ENCODE data around the gene STX16. TPM values are rescaled to one million over a fixed set of nuclear protein-coding genes. Genes with fewer than 3 reads are reported as not detected.

STX16 gene
- total and polyA plus RNA-seq, 2 donors, result 47.9 to 53.1 TPM

- no peak for DNase-seq (ENCODE audit: extremely low spot score)
- WGBS, result 70% methylated on average over 29 of the region's 29 CpGs
- Histone ChIP-seq H3K4me3 (ENCODE audit: low read depth, low read length) (no peak overlapping the region), H3K27ac (ENCODE audit: low read depth) (no peak overlapping the region), H3K4me1 (ENCODE audit: insufficient read depth) (no peaks in the 10 kb centered on the region), H3K36me3 (ENCODE audit: insufficient read depth) (no peaks in the 10 kb centered on the region)
Measured at GRCh38 chr20:58623579-58624473, 27.3 kb upstream of the STX16 start.

- DNase-seq (ENCODE audit: extremely low spot score), result no peak
- H3K36me3 ChIP-seq (ENCODE audit: insufficient read depth), result no peaks in the 10 kb centered on the region
- H3K4me3 ChIP-seq (ENCODE audit: low read depth, low read length), result no peak overlapping the region
- WGBS, result 93% methylated on average over 10 of the region's 10 CpGs
- no peak overlapping the region for H3K27ac ChIP-seq (ENCODE audit: low read depth)
- H3K4me1 ChIP-seq (ENCODE audit: insufficient read depth), result no peaks in the 10 kb centered on the region
Measured at GRCh38 chr20:58624687-58625086, 26.4 kb upstream of the STX16 start.

DNA sequence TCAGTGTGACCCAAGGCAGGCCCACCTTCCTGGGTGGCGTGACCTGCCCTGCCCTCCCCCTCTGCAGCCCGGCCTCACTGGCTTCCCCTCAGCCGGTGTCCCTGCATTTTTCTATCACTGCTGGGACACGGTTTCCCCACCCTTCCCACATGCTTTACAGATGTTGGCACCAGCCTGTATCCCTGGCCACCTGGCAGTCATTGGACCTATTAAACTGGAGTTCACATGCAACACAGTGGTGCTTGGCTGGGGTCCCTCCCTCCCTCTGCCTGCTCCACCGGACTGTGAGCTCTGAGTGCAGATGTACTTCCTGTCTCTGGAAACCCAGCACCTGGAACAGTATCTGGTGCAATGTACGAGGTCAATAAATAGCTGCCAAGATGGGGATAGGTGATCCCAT, 25.5 kb upstream of the STX16 start:
- DNase-seq (ENCODE audit: extremely low spot score), result no peak
- Histone ChIP-seq H3K36me3 (ENCODE audit: insufficient read depth) (no peaks in the 10 kb centered on the region), H3K27ac (ENCODE audit: low read depth) (no peak overlapping the region), H3K4me3 (ENCODE audit: low read depth, low read length) (no peak overlapping the region), H3K4me1 (ENCODE audit: insufficient read depth) (no peaks in the 10 kb centered on the region)
- 80% methylated on average over 6 of the region's 6 CpGs for WGBS

GRCh38 chr20:58626051-58626450, 25.0 kb upstream of the STX16 start:
- Histone ChIP-seq H3K4me3 (ENCODE audit: low read depth, low read length) (no peak overlapping the region), H3K4me1 (ENCODE audit: insufficient read depth) (no peaks in the 10 kb centered on the region), H3K27ac (ENCODE audit: low read depth) (no peak overlapping the region), H3K36me3 (ENCODE audit: insufficient read depth) (no peaks in the 10 kb centered on the region)
- DNase-seq (ENCODE audit: extremely low spot score), result no peak
- 81% methylated on average over 4 of the region's 4 CpGs for WGBS

DNA sequence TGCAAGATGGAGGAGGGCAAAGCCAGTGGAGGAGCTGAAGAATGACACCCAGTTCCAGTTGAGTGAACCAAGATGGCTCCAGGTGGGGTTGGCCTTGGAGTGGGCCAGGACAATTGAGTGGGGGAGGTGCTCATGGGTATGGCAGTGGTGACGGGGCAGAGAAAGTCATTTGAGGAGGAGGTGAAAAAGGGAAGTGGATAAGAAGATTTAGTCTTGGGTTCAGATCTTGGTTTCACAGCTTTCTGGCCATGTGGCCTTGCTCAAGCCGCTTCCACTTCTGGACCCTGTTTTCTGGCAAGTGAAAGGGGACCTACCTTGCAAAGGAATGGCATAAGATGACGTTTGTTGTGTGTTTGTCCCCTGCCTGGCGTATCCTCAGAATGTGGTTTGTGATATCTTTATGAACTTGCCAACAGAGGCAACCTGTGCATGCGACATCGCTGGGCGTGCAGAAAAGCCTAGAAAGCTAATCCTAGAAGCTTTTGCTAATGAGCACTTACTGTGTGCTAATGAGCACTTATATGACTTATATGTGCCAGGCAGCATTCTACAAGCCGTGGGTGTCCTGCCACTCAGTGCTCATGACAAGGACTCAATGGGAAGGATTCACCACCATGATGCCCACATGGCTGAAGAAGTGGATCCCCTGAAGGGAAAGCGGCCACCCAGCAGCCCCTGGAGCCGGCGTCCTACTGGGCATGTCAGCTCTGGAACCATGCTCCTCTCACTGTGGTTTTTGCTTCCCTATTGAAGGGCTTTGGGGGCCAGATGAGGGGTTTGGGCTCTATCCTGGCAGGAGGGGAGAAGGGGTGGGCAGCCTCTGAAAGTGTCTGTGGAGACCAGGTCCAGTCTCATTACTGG, 23.6 kb upstream of the STX16 start:
- Histone ChIP-seq H3K4me3 (ENCODE audit: low read depth, low read length) (no peak overlapping the region), H3K27ac (ENCODE audit: low read depth) (no peak overlapping the region), H3K36me3 (ENCODE audit: insufficient read depth) (no peaks in the 10 kb centered on the region), H3K4me1 (ENCODE audit: insufficient read depth) (no peaks in the 10 kb centered on the region)
- DNase-seq (ENCODE audit: extremely low spot score), result no peak
- 94% methylated on average over 11 of the region's 11 CpGs for WGBS

DNA sequence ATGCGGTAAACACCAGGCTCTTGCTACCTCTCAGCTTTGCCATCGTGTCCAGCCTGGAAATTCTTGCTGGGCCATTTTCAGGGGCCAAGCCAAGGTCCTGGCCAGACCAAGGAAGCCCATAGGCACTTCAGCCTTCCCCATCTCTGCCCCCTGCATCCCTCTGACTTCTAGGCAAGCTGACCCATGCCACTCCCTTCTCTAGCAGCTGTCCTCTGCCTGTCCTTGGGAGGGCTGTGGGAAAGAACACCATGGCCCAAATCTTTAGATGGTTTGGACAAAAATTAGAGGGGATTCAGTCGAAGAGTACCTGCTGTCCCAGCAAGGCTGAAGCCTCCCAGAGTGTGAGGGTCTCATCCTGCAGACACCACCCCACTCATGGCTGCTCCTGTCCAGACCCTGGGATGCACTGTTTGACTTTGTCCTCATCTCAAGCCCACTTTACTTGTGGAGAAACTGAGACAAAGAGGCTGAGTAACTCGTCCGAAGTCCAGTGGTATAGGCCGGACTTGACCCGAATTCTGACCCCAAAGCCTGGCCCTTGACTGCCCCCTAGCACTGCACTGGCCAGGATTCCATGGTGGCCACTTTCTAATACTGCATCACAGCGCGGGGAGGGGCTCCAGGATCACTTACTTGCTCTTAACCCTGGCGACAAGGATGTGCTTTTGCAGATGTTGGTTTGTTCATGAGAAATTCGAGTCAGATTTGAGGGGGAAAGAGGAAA, 22.4 kb upstream of the STX16 start:
- 87% methylated on average over 11 of the region's 11 CpGs for WGBS
- H3K4me1 ChIP-seq (ENCODE audit: insufficient read depth), result no peaks in the 10 kb centered on the region
- H3K27ac ChIP-seq (ENCODE audit: low read depth), result no peak overlapping the region
- H3K36me3 ChIP-seq (ENCODE audit: insufficient read depth), result no peaks in the 10 kb centered on the region
- no peak for DNase-seq (ENCODE audit: extremely low spot score)
- H3K4me3 ChIP-seq (ENCODE audit: low read depth, low read length), result no peak overlapping the region

DNA sequence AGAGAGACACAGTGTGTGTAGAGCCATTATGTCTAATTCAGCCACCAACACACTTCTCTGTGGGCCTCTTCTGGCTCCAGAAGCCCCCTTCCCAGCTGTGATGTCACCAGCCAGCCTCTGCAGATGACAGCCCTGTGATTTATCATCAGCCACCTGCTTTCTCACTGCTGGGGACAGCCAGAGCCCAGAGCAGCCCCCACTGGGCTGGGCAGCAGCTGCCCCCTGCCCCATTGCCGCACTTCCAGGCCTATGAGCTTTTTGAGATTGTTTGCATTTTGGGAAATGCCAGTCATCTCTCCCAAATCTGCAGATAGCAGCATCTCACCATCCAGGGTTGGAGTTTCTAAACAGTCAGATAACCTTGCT, 21.9 kb upstream of the STX16 start:
- H3K36me3 ChIP-seq (ENCODE audit: insufficient read depth), result no peaks in the 10 kb centered on the region
- no peak overlapping the region for H3K4me3 ChIP-seq (ENCODE audit: low read depth, low read length)
- H3K27ac ChIP-seq (ENCODE audit: low read depth), result no peak overlapping the region
- H3K4me1 ChIP-seq (ENCODE audit: insufficient read depth), result no peaks in the 10 kb centered on the region
- DNase-seq (ENCODE audit: extremely low spot score), result no peak
- 70% methylated on average over 1 of the region's 1 CpG for WGBS

DNA sequence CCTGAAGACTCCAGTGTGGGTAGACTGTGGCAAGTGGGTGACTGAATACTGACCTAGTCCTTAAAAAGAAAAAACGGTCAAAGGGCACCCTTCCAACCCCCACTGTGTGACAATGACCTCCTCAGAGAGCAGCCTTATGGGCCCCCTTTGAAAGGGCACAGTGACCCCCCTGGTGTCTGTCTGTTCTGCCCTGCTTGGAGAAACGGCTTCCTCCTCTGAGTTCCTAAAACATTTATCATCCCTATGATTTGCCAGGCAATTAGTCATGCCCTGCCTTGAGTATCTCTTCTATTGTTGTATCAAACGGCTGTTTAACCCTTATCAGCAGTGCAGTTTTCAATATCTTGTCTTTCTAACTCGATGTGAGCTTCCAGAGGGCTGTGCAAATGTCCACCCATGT, 21.0 kb upstream of the STX16 start:
- 30% methylated on average over 4 of the region's 4 CpGs for WGBS
- DNase-seq (ENCODE audit: extremely low spot score), result no peak
- Histone ChIP-seq H3K27ac (ENCODE audit: low read depth) (no peak overlapping the region), H3K4me1 (ENCODE audit: insufficient read depth) (no peaks in the 10 kb centered on the region), H3K4me3 (ENCODE audit: low read depth, low read length) (no peak overlapping the region), H3K36me3 (ENCODE audit: insufficient read depth) (no peaks in the 10 kb centered on the region)

DNA sequence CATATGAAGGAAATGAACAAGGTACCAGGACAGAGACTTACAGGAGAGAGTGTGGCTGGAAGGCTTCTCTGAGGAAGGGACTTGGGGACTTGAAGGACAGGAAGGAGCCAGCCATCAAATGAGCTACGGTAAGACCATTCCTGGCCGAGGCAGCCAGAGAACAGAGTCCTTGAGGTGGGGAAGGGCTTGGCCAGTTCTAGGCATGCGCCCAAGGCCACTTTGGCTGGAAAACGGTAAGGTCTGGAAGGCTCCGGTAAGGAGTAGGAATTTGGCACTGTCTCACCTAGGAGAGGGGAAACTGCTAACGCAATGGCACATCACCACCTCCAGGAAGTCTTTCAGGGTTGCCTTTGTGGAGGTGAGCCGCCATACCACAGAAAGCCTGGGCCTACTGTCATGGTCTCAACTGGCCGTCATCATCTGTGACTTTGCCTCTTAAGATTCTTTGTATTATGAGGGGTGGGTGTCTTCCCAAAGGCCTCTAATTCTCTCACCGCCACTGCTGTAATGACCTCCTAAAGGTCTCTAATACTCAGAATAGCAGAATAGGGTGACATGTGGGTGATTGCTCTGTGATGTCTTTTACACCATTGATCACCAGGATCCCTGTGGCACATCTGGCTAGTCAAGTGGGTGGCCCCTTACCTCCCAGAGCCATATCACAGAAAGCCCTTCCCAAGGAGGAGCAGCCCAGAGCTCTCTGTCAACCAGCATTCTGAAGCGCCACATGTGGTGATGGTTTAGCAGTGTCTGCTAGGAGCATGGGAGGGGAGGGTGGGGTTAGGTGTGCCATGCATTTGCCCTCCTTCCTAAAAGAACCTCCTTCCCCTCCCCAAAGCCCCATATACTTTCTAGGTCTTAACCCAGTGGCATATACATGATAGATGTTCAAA, 17.7 kb upstream of the STX16 start:
- no peak overlapping the region for H3K4me3 ChIP-seq (ENCODE audit: low read depth, low read length)
- WGBS, result 98% methylated on average over 10 of the region's 10 CpGs
- H3K36me3 ChIP-seq (ENCODE audit: insufficient read depth), result no peaks in the 10 kb centered on the region
- DNase-seq (ENCODE audit: extremely low spot score), result no peak
- H3K27ac ChIP-seq (ENCODE audit: low read depth), result no peak overlapping the region
- H3K4me1 ChIP-seq (ENCODE audit: insufficient read depth), result no peaks in the 10 kb centered on the region

GRCh38 chr20:58634059-58634458, 17.0 kb upstream of the STX16 start:
- no peaks in the 10 kb centered on the region for H3K36me3 ChIP-seq (ENCODE audit: insufficient read depth)
- no peak for DNase-seq (ENCODE audit: extremely low spot score)
- H3K4me3 ChIP-seq (ENCODE audit: low read depth, low read length), result no peak overlapping the region
- no peaks in the 10 kb centered on the region for H3K4me1 ChIP-seq (ENCODE audit: insufficient read depth)
- WGBS, result 90% methylated on average over 17 of the region's 17 CpGs
- H3K27ac ChIP-seq (ENCODE audit: low read depth), result no peak overlapping the region

DNA sequence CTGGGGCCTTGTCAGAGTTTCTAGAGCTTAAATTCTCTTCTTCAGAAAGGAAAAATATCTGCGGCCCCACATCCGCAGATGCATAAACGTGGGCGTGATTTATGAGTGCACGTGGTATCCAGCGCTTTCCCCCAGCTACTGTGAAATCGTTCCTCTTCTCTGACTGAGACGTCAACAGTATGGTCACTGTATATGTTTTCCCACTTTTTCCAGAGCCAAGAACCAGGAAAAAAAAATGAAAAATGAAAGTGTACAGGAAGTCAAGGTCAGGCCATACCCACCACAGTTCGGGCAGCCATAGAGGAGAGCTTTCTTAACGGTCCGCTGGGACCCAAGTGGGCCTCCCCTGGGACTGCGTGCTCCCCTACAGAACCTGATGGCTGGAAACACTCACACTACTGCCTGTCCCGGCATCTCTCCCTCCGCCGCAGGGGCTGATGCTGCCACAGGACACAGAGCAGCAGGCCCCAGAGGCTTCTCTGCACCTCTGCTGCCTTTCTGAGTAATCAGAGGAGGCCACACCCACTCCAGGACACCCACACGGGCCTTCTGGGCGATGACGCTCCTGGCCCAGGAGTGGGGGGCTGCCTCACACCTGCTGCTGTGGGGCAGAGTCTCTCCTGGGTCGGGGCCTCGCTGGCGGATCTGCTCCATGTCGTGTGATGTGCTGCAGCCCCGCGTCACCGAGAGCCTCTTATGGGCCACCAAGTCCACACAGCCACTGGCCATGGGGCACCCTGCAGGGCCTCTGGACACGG, 16.4 kb upstream of the STX16 start:
- no peak overlapping the region for H3K27ac ChIP-seq (ENCODE audit: low read depth)
- WGBS, result 45% methylated on average over 26 of the region's 26 CpGs

DNA sequence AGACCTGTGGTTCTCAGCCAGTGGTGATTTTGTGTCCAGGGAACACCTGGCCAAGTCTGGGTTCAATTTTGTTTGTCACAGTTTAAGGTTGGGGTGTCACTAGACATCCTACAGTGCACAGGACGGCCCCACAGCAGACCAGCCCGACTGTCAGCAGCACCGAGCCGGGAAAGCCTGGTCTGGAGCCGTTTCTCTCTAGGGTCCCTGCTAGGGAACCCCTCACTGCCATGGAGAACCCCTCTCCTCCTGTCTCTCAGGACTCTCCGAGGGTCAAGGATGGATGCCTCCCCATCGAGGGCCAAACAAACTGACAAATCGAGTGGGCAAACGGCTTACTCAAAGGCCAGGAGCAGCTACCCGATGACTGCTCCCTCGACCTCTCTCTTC, 15.8 kb upstream of the STX16 start:
- Histone ChIP-seq H3K36me3 (ENCODE audit: insufficient read depth) (no peaks in the 10 kb centered on the region), H3K4me3 (ENCODE audit: low read depth, low read length) (no peak overlapping the region), H3K4me1 (ENCODE audit: insufficient read depth) (no peaks in the 10 kb centered on the region), H3K27ac (ENCODE audit: low read depth) (no peak overlapping the region)
- 84% methylated on average over 11 of the region's 11 CpGs for WGBS
- no peak for DNase-seq (ENCODE audit: extremely low spot score)

More for the DNA sequence above, 16.4 kb upstream of the STX16 start:
- no peaks in the 10 kb centered on the region for H3K36me3 ChIP-seq (ENCODE audit: insufficient read depth)
- H3K4me3 ChIP-seq (ENCODE audit: low read depth, low read length), result no peak overlapping the region
- no peak for DNase-seq (ENCODE audit: extremely low spot score)
- no peaks in the 10 kb centered on the region for H3K4me1 ChIP-seq (ENCODE audit: insufficient read depth)

All from urinary bladder (tissue), 4 donors.